A549 (cell line): Measurements from ENCODE around the gene PRR7. TPM values are rescaled to one million over a fixed set of nuclear protein-coding genes. Genes with fewer than 3 reads are reported as not detected.

Experiments
- BHLHE40 ChIP-seq: IDR thresholded peaks from 2 replicates; pipeline ENCODE4 v1.6.1; 2012; ENCODE audit warnings: low read depth, low read length, inconsistent platforms
- CBX2 ChIP-seq: fragments of 200-600 bp; sonication (generic); IDR thresholded peaks from 2 replicates; pipeline ENCODE4 v1.6.1; 2016; ENCODE audit warnings: low read depth, mild to moderate bottlenecking, borderline replicate concordance
- EHF ChIP-seq: fragments of 250-450 bp; sonication (Bioruptor Pico); IDR thresholded peaks from 2 replicates; pipeline ENCODE4 v1.5.0; 2020; ENCODE audit warnings: mild to moderate bottlenecking
- EP300 ChIP-seq, 2 experiments: fragments of >200 bp; sonication (Bioruptor Twin); formaldehyde crosslinking; IDR thresholded peaks; 2 replicates in 1 of 2; 3 replicates in 1 of 2; pipeline ENCODE4 v1.6.1; 2016 to 2017
- FOSB ChIP-seq: fragments of 250-450 bp; sonication (Bioruptor Pico); IDR thresholded peaks from 2 replicates; pipeline ENCODE4 v1.5.0; 2020; ENCODE audit warnings: mild to moderate bottlenecking, moderate library complexity
- FOSL2 ChIP-seq, 2 experiments: fragments of 450-650 bp in 1 of 2; fragments of >200 bp in 1 of 2; sonication (Bioruptor Twin) in 1 of 2; formaldehyde crosslinking; IDR thresholded peaks; 2 replicates each; pipeline versions ENCODE4 v1.5.0 to v1.6.1; 2016 to 2020; ENCODE audit warnings: mild to moderate bottlenecking in 1 of 2, moderate library complexity in 1 of 2
- HDAC2 ChIP-seq: fragments of 200-600 bp; sonication (generic); IDR thresholded peaks from 2 replicates; pipeline ENCODE4 v1.6.1; 2016
- HEYL ChIP-seq: fragments of 250-450 bp; sonication (Bioruptor Pico); IDR thresholded peaks from 2 replicates; pipeline ENCODE4 v1.8.0; 2021; ENCODE audit warnings: mild to moderate bottlenecking, moderate library complexity
- HOXB13 ChIP-seq: fragments of 250-450 bp; sonication (Bioruptor Pico); IDR thresholded peaks from 2 replicates; pipeline ENCODE4 v1.5.0; 2020; ENCODE audit warnings: low read depth, mild to moderate bottlenecking, moderate library complexity
- HOXB5 ChIP-seq: fragments of 250-450 bp; sonication (Bioruptor Pico); IDR thresholded peaks from 2 replicates; pipeline ENCODE4 v1.5.0; 2020; ENCODE audit warnings: mild to moderate bottlenecking, moderate library complexity
- JUNB ChIP-seq: fragments of >200 bp; sonication (Bioruptor Twin); formaldehyde crosslinking; IDR thresholded peaks from 2 replicates; pipeline ENCODE4 v1.6.1; 2016
- KDM1A ChIP-seq: fragments of 200-600 bp; sonication (generic); IDR thresholded peaks from 2 replicates; pipeline ENCODE4 v1.6.1; 2016; ENCODE audit warnings: low read depth, mild to moderate bottlenecking
- KDM5A ChIP-seq: fragments of 200-600 bp; sonication (generic); IDR thresholded peaks from 2 replicates; pipeline ENCODE4 v1.6.1; 2016; ENCODE audit warnings: antibody characterized with exemption, mild to moderate bottlenecking
- MAFK ChIP-seq: fragments of 450-650 bp; IDR thresholded peaks from 2 replicates; pipeline ENCODE4 v1.6.1; 2014; ENCODE audit not compliant: partially characterized antibody
- NFE2L2 ChIP-seq: fragments of 150-350 bp; conservative IDR thresholded peaks from 2 replicates; pipeline ENCODE4 v1.6.1; 2014; ENCODE audit warnings: low read length
- NPAS2 ChIP-seq: fragments of 250-450 bp; sonication (Bioruptor Pico); IDR thresholded peaks from 2 replicates; pipeline ENCODE4 v1.8.0; 2022; ENCODE audit warnings: mild to moderate bottlenecking, moderate library complexity, borderline replicate concordance
- NR3C1 ChIP-seq: fragments of >200 bp; sonication (Bioruptor Twin); formaldehyde crosslinking; IDR thresholded peaks from 3 replicates; pipeline ENCODE4 v1.6.1; 2017
- PHF8 ChIP-seq: fragments of 200-600 bp; sonication (generic); IDR thresholded peaks from 2 replicates; pipeline ENCODE4 v1.6.1; 2016; ENCODE audit warnings: low read depth, mild to moderate bottlenecking, antibody characterized with exemption, moderate library complexity, borderline replicate concordance
- POLR2AphosphoS2 ChIP-seq: conservative IDR thresholded peaks from 2 replicates; pipeline ENCODE4 v1.6.1; 2012; ENCODE audit warnings: low read length, improper control_type of control experiment, inconsistent platforms
- RAD21 ChIP-seq, 2 experiments: fragments of >200 bp in 1 of 2; sonication (Bioruptor Twin) in 1 of 2; formaldehyde crosslinking in 1 of 2; IDR thresholded peaks in 1 of 2; conservative IDR thresholded peaks in 1 of 2; 2 replicates in 1 of 2; 3 replicates in 1 of 2; pipeline ENCODE4 v1.6.1; 2012 to 2018; ENCODE audit warnings: inconsistent platforms in 1 of 2
- RARB ChIP-seq: fragments of 250-450 bp; sonication (Bioruptor Pico); IDR thresholded peaks from 2 replicates; pipeline ENCODE4 v1.8.0; 2021; ENCODE audit warnings: mild to moderate bottlenecking, moderate library complexity
- RCOR1 ChIP-seq: fragments of 150-350 bp; IDR thresholded peaks from 2 replicates; pipeline ENCODE4 v1.6.1; 2014; ENCODE audit warnings: antibody characterized with exemption, low read length, low read depth
- TP53 ChIP-seq: fragments of 250-450 bp; sonication (Bioruptor Pico); IDR thresholded peaks from 2 replicates; pipeline ENCODE4 v1.5.0; 2021; ENCODE audit warnings: mild to moderate bottlenecking, moderate library complexity
- ZFP36 ChIP-seq: fragments of 450-650 bp; IDR thresholded peaks from 2 replicates; pipeline ENCODE4 v1.6.1; 2014; ENCODE audit warnings: borderline replicate concordance; ENCODE audit not compliant: partially characterized antibody
- polyA plus RNA-seq, 4 experiments: library from polyadenylated mRNA; depleted of rRNA in 3 of 4; stranded (reverse); fragments of >200 nt; fragmentation: RNase III in 1 of 4; extraction: RNeasy Plus Mini Kit Qiagen cat#74134 plus additional on column Dnase treatment in 1 of 4; gene quantifications; 2 replicates in 3 of 4; 3 replicates in 1 of 4; pipeline ENCODE4 v1.2.3, GENCODE V29; 2011 to 2017
- TF ChIP-seq, protein P1 (sequence below): fragments of 200-600 bp; sonication (generic); IDR thresholded peaks from 2 replicates; pipeline ENCODE4 v1.6.1; 2016; ENCODE audit warnings: antibody characterized with exemption, mild to moderate bottlenecking, moderate library complexity
- TF ChIP-seq, protein P2 (sequence below): fragments of 250-450 bp; sonication (Bioruptor Pico); IDR thresholded peaks from 2 replicates; pipeline ENCODE4 v1.5.0; 2020; ENCODE audit warnings: low read depth, mild to moderate bottlenecking, moderate library complexity
- TF ChIP-seq, protein P3 (sequence below): fragments of >200 bp; sonication (Bioruptor Twin); formaldehyde crosslinking; IDR thresholded peaks from 3 replicates; pipeline ENCODE4 v1.6.1; 2016
- TF ChIP-seq, protein P4 (sequence below): fragments of 150-350 bp; IDR thresholded peaks from 2 replicates; pipeline ENCODE4 v1.6.1; 2014; ENCODE audit warnings: low read depth, mild to moderate bottlenecking, low read length
- TF ChIP-seq, protein P5 (sequence below): IDR thresholded peaks from 2 replicates; pipeline ENCODE4 v1.6.1; 2012
- TF ChIP-seq, protein P6 (sequence below): IDR thresholded peaks from 2 replicates; pipeline ENCODE4 v1.6.1; 2012
- TF ChIP-seq, protein P7 (sequence below): fragments of 450-650 bp; IDR thresholded peaks from 2 replicates; pipeline ENCODE4 v1.6.1; 2014; ENCODE audit warnings: antibody characterized with exemption

Gene PRR7
- polyA plus RNA-seq, 2 of the 4 experiments (the other 2 are of a cell fraction) = 2.2 to 11.0 TPM

DNA sequence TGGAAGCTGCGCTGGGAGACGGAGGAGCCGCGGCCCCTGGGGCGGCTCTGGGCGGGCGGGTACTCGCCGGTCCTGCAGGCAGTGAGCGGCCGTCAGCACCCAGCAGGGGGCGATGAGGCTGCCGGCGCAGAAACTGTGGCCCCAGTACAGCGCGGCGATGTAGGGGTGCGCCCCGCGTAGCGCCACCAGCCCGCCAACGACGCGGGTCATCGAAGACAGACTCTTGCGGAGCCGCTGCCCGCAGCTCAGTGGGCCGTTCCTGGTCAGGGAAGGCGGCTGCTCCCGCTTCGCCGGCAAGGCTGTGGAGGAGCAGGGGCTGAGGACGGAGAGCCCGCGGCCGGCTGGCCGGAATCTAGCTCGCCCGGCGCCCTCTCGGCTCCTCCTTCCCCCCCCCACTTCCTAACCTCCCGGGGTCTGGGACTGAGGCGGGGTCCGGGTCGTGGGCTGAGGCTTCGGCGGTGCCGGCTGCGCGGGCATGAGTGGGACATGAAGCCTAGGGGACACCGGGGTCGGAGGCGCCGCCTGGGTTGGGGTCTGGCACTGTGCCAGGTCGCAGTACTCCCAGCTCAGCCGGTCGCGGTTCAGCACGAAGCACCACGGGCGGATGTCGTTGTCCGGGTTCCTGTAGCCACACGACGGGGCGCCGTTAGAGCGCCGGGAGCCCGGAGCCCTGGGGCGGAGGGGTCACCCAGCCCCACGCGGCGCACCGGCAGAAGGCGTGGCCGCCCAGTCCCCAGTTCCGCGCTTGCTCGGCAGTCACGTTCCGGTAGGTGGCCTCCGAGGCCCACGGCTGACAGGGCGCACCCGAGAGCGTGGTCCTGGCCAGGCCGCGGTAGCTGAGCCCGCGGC lies 42.6 kb upstream of the PRR7 start (continued):
- TF ChIP-seq, protein P1, sequence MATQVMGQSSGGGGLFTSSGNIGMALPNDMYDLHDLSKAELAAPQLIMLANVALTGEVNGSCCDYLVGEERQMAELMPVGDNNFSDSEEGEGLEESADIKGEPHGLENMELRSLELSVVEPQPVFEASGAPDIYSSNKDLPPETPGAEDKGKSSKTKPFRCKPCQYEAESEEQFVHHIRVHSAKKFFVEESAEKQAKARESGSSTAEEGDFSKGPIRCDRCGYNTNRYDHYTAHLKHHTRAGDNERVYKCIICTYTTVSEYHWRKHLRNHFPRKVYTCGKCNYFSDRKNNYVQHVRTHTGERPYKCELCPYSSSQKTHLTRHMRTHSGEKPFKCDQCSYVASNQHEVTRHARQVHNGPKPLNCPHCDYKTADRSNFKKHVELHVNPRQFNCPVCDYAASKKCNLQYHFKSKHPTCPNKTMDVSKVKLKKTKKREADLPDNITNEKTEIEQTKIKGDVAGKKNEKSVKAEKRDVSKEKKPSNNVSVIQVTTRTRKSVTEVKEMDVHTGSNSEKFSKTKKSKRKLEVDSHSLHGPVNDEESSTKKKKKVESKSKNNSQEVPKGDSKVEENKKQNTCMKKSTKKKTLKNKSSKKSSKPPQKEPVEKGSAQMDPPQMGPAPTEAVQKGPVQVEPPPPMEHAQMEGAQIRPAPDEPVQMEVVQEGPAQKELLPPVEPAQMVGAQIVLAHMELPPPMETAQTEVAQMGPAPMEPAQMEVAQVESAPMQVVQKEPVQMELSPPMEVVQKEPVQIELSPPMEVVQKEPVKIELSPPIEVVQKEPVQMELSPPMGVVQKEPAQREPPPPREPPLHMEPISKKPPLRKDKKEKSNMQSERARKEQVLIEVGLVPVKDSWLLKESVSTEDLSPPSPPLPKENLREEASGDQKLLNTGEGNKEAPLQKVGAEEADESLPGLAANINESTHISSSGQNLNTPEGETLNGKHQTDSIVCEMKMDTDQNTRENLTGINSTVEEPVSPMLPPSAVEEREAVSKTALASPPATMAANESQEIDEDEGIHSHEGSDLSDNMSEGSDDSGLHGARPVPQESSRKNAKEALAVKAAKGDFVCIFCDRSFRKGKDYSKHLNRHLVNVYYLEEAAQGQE = no peak
- TF ChIP-seq CBX2 (no peak), KDM5A (no peak), EP300 (IDR thresholded peaks at IDR 0.05) (no peak), HOXB5 (CRISPR knock-in tag) (no peak), TP53 (CRISPR knock-in tag) (no peak), ZFP36 (no peak), NPAS2 (CRISPR knock-in tag) (no peak), POLR2AphosphoS2 (no peak), JUNB (no peak), FOSL2 (IDR thresholded peaks at IDR 0.05) (no peak), FOSL2 (CRISPR knock-in tag; IDR thresholded peaks at IDR 0.05) (no peak), RAD21 (conservative IDR thresholded peaks at IDR 0.05 in 1 of 2, IDR thresholded peaks at IDR 0.05 in 1 of 2) (peak; percentile 72 to 84), RARB (CRISPR knock-in tag) (no peak), RCOR1 (no peak), BHLHE40 (0 out of 2 replicates have a peak, but pooled peaks have one; percentile 29), PHF8 (peak; percentile 21; the same call in 1 of the 2 replicates), KDM1A (peak; percentile 62; the same call in 1 of the 2 replicates), HEYL (no peak), HOXB13 (CRISPR knock-in tag) (no peak), HDAC2 (no peak), NFE2L2 (no peak), NR3C1 (no peak), EHF (CRISPR knock-in tag) (no peak), MAFK (no peak), FOSB (CRISPR knock-in tag) (no peak)
- TF ChIP-seq, protein P2, sequence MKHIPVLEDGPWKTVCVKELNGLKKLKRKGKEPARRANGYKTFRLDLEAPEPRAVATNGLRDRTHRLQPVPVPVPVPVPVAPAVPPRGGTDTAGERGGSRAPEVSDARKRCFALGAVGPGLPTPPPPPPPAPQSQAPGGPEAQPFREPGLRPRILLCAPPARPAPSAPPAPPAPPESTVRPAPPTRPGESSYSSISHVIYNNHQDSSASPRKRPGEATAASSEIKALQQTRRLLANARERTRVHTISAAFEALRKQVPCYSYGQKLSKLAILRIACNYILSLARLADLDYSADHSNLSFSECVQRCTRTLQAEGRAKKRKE (CRISPR knock-in tag) = no peak
- TF ChIP-seq, protein P3, sequence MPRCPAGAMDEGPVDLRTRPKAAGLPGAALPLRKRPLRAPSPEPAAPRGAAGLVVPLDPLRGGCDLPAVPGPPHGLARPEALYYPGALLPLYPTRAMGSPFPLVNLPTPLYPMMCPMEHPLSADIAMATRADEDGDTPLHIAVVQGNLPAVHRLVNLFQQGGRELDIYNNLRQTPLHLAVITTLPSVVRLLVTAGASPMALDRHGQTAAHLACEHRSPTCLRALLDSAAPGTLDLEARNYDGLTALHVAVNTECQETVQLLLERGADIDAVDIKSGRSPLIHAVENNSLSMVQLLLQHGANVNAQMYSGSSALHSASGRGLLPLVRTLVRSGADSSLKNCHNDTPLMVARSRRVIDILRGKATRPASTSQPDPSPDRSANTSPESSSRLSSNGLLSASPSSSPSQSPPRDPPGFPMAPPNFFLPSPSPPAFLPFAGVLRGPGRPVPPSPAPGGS = no peak
- TF ChIP-seq, protein P4, sequence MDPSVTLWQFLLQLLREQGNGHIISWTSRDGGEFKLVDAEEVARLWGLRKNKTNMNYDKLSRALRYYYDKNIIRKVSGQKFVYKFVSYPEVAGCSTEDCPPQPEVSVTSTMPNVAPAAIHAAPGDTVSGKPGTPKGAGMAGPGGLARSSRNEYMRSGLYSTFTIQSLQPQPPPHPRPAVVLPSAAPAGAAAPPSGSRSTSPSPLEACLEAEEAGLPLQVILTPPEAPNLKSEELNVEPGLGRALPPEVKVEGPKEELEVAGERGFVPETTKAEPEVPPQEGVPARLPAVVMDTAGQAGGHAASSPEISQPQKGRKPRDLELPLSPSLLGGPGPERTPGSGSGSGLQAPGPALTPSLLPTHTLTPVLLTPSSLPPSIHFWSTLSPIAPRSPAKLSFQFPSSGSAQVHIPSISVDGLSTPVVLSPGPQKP = no peak
- TF ChIP-seq, protein P5, sequence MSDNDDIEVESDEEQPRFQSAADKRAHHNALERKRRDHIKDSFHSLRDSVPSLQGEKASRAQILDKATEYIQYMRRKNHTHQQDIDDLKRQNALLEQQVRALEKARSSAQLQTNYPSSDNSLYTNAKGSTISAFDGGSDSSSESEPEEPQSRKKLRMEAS = peak; percentile 83
- TF ChIP-seq, protein P6, sequence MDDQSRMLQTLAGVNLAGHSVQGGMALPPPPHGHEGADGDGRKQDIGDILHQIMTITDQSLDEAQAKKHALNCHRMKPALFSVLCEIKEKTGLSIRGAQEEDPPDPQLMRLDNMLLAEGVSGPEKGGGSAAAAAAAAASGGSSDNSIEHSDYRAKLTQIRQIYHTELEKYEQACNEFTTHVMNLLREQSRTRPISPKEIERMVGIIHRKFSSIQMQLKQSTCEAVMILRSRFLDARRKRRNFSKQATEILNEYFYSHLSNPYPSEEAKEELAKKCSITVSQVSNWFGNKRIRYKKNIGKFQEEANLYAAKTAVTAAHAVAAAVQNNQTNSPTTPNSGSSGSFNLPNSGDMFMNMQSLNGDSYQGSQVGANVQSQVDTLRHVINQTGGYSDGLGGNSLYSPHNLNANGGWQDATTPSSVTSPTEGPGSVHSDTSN = no peak
- TF ChIP-seq, protein P7, sequence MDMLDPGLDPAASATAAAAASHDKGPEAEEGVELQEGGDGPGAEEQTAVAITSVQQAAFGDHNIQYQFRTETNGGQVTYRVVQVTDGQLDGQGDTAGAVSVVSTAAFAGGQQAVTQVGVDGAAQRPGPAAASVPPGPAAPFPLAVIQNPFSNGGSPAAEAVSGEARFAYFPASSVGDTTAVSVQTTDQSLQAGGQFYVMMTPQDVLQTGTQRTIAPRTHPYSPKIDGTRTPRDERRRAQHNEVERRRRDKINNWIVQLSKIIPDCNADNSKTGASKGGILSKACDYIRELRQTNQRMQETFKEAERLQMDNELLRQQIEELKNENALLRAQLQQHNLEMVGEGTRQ = no peak
